ENCODE measurements around the gene RABGGTA. TPM values are rescaled to one million over a fixed set of nuclear protein-coding genes. Genes with fewer than 3 reads are reported as not detected.

Gene RABGGTA
- total and polyA plus RNA-seq, 2 donors (not counting 1 experiment from before 2014, with no cell fraction given), result 15.1 to 21.0 TPM

GRCh38 chr14:24310646-24311604 is 39.5 kb upstream of the RABGGTA start, which contains the start of gene LTB4R:
Gene LTB4R, plus strand, starts transcription at chr14:24311502. Its CDS starts 4,150 bp downstream, at chr14:24315652.
- TF ChIP-seq EZH2 (IDR thresholded peaks at IDR 0.05; ENCODE audit: low read length, missing control alignments) (no peak), CTCF (conservative IDR thresholded peaks at IDR 0.05 in 1 of 2, IDR thresholded peaks at IDR 0.05 in 1 of 2; ENCODE audit: low read depth in 1 of 2, low read length in 2 of 2) (peak in 1 of 2 donors; percentile 9)
- Histone ChIP-seq H3K9ac (ENCODE audit: insufficient read depth, low read length) (no peak within 1 kb of the TSS), H4K20me1 (ENCODE audit: control insufficient read depth, extremely low read depth, insufficient read depth, low read length) (no peaks in the 10 kb centered on the region), H2AFZ (ENCODE audit: low read length) (no peak within 1 kb of the TSS), H3K4me1 (ENCODE audit: control insufficient read depth, extremely low read depth, insufficient read depth, low read length) (peaks cover 12% of the 10 kb centered on the region), H3K9me3 (ENCODE audit: control insufficient read depth, insufficient read depth, low read depth, low read length) (no peaks in the 10 kb centered on the region), H3K36me3 (ENCODE audit: control insufficient read depth, insufficient read depth, low read length) (peaks cover 2% of the 10 kb centered on the region), H3K27me3 (ENCODE audit: control insufficient read depth, insufficient read depth, low read length) (no peaks in the 10 kb centered on the region), H3K27ac (ENCODE audit: insufficient read depth, low read length) (peak within 1 kb of the TSS; percentile 10), H3K4me2 (ENCODE audit: extremely low read depth, insufficient read depth, low read length) (peak within 1 kb of the TSS; percentile 51), H3K4me3 (replicated peaks in 1 of 4; ENCODE audit: control extremely low read depth in 1 of 4, insufficient read depth in 1 of 4, low read depth in 3 of 4, low read length in 4 of 4) (peak within 1 kb of the TSS in 1 of 4 experiments; percentile 42), H3K79me2 (ENCODE audit: control insufficient read depth, insufficient read depth, low read length) (no peaks in the 10 kb centered on the region)
- DNase-seq (ENCODE audit: low read depth in 2 of 2), result peak; percentile 77 to 82

GRCh38 chr14:24310265-24310645 is 38.9 kb upstream of the RABGGTA start:
- H3K36me3 ChIP-seq (ENCODE audit: control insufficient read depth, insufficient read depth, low read length), result peaks cover 3% of the 10 kb centered on the region
- H3K4me1 ChIP-seq (ENCODE audit: control insufficient read depth, extremely low read depth, insufficient read depth, low read length), result peaks cover 12% of the 10 kb centered on the region
- H2AFZ ChIP-seq (ENCODE audit: low read length), result no peak overlapping the region
- no peak for DNase-seq (ENCODE audit: low read depth in 2 of 2)
- H3K4me2 ChIP-seq (ENCODE audit: extremely low read depth, insufficient read depth, low read length), result no peak overlapping the region
- peak overlapping the region; percentile 10 for H3K27ac ChIP-seq (ENCODE audit: insufficient read depth, low read length)
- no peaks in the 10 kb centered on the region for H3K9me3 ChIP-seq (ENCODE audit: control insufficient read depth, insufficient read depth, low read depth, low read length)
- no peaks in the 10 kb centered on the region for H3K27me3 ChIP-seq (ENCODE audit: control insufficient read depth, insufficient read depth, low read length)
- no peaks in the 10 kb centered on the region for H3K79me2 ChIP-seq (ENCODE audit: control insufficient read depth, insufficient read depth, low read length)
- H3K9ac ChIP-seq (ENCODE audit: insufficient read depth, low read length), result no peak overlapping the region
- H3K4me3 ChIP-seq (replicated peaks in 1 of 4; ENCODE audit: control extremely low read depth in 1 of 4, insufficient read depth in 1 of 4, low read depth in 3 of 4, low read length in 4 of 4), result peak overlapping the region in 1 of 4 experiments; percentile 42
- no peaks in the 10 kb centered on the region for H4K20me1 ChIP-seq (ENCODE audit: control insufficient read depth, extremely low read depth, insufficient read depth, low read length)
- TF ChIP-seq CTCF (conservative IDR thresholded peaks at IDR 0.05 in 1 of 2, IDR thresholded peaks at IDR 0.05 in 1 of 2; ENCODE audit: low read depth in 1 of 2, low read length in 2 of 2) (no peak), EZH2 (IDR thresholded peaks at IDR 0.05; ENCODE audit: low read length, missing control alignments) (no peak)

GRCh38 chr14:24309538-24310264 is 38.3 kb upstream of the RABGGTA start, which contains the start of gene LTB4R2:
Gene LTB4R2, plus strand, starts transcription at chr14:24310140. Its CDS starts 525 bp downstream, at chr14:24310665.
- Histone ChIP-seq H3K79me2 (ENCODE audit: control insufficient read depth, insufficient read depth, low read length) (no peaks in the 10 kb centered on the region), H3K27me3 (ENCODE audit: control insufficient read depth, insufficient read depth, low read length) (no peaks in the 10 kb centered on the region), H3K4me3 (replicated peaks in 1 of 4; ENCODE audit: control extremely low read depth in 1 of 4, insufficient read depth in 1 of 4, low read depth in 3 of 4, low read length in 4 of 4) (peak within 1 kb of the TSS in 1 of 4 experiments; percentile 42), H3K27ac (ENCODE audit: insufficient read depth, low read length) (peak within 1 kb of the TSS; percentile 10), H3K4me2 (ENCODE audit: extremely low read depth, insufficient read depth, low read length) (peak within 1 kb of the TSS; percentile 51), H2AFZ (ENCODE audit: low read length) (no peak within 1 kb of the TSS), H3K9ac (ENCODE audit: insufficient read depth, low read length) (no peak within 1 kb of the TSS), H3K4me1 (ENCODE audit: control insufficient read depth, extremely low read depth, insufficient read depth, low read length) (peaks cover 12% of the 10 kb centered on the region), H4K20me1 (ENCODE audit: control insufficient read depth, extremely low read depth, insufficient read depth, low read length) (no peaks in the 10 kb centered on the region), H3K36me3 (ENCODE audit: control insufficient read depth, insufficient read depth, low read length) (peaks cover 4% of the 10 kb centered on the region), H3K9me3 (ENCODE audit: control insufficient read depth, insufficient read depth, low read depth, low read length) (no peaks in the 10 kb centered on the region)
- no peak for DNase-seq (ENCODE audit: low read depth in 2 of 2)
- TF ChIP-seq CTCF (conservative IDR thresholded peaks at IDR 0.05 in 1 of 2, IDR thresholded peaks at IDR 0.05 in 1 of 2; ENCODE audit: low read depth in 1 of 2, low read length in 2 of 2) (no peak), EZH2 (IDR thresholded peaks at IDR 0.05; ENCODE audit: low read length, missing control alignments) (no peak)
